K562 (cell line): ENCODE measurements around the gene UBE2J2. TPM values are rescaled to one million over a fixed set of nuclear protein-coding genes. Genes with fewer than 3 reads are reported as not detected.
A peak's percentile ranks its signal among the peaks of the same experiment; 100 is the strongest.

ENCODE experiments used
- ADNP ChIP-seq: fragments of 200-800 bp; sonication (Bioruptor generic); IDR thresholded peaks from 2 replicates; pipeline ENCODE4 v1.6.1; 2016; ENCODE audit warnings: missing genetic modification characterization, missing compliant biosample characterization
- CBX3 ChIP-seq, 2 experiments: IDR thresholded peaks; 1 replicate in 1 of 2; 2 replicates in 1 of 2; pipeline ENCODE4 v1.6.1; 2012; ENCODE audit warnings: inconsistent platforms in 2 of 2, low read length in 2 of 2, borderline replicate concordance in 1 of 2, control low read depth in 1 of 2
- CXXC5 ChIP-seq: fragments of 250-450 bp; sonication (Bioruptor Pico); IDR thresholded peaks from 2 replicates; pipeline ENCODE4 v1.8.0; 2022; ENCODE audit warnings: inconsistent platforms, mild to moderate bottlenecking, moderate library complexity
- ESRRA ChIP-seq: fragments of 450-650 bp; IDR thresholded peaks from 2 replicates; pipeline ENCODE4 v1.6.1; 2014; ENCODE audit warnings: low read depth, mild to moderate bottlenecking, moderate library complexity, borderline replicate concordance
- HNRNPLL ChIP-seq: fragments of 200-400 bp; formaldehyde crosslinking; IDR thresholded peaks from 2 replicates; pipeline ENCODE4 v1.6.1; 2017; ENCODE audit warnings: low read length, low read depth, mild to moderate bottlenecking; ENCODE audit not compliant: poor library complexity, severe bottlenecking
- KAT2B ChIP-seq: IDR thresholded peaks from one replicate; pipeline ENCODE4 v1.6.1; 2012; ENCODE audit warnings: low read depth, mild to moderate bottlenecking, control low read depth, inconsistent platforms, low read length, moderate library complexity
- MITF ChIP-seq: IDR thresholded peaks from 2 replicates; pipeline ENCODE4 v1.6.1; 2014; ENCODE audit warnings: antibody characterized with exemption
- MYC ChIP-seq, 2 experiments: fragments of 250-450 bp in 1 of 2; sonication (Bioruptor Pico) in 1 of 2; IDR thresholded peaks; 2 replicates each; pipeline versions ENCODE4 v1.5.1 to v1.6.1; 2012 to 2021; ENCODE audit warnings: low read depth in 2 of 2, borderline replicate concordance in 1 of 2, improper control_type of control experiment in 1 of 2, low read length in 1 of 2, mild to moderate bottlenecking in 1 of 2, moderate library complexity in 1 of 2
- NFRKB ChIP-seq: fragments of 450-650 bp; IDR thresholded peaks from 2 replicates; pipeline ENCODE4 v1.6.1; 2016; ENCODE audit warnings: low read depth
- RFX5 ChIP-seq: IDR thresholded peaks from 2 replicates; pipeline ENCODE4 v1.6.1; 2011; ENCODE audit warnings: low read depth, mild to moderate bottlenecking, improper control_type of control experiment, low read length
- SOX6 ChIP-seq: fragments of 450-650 bp; IDR thresholded peaks from 2 replicates; pipeline ENCODE4 v1.6.1; 2014; ENCODE audit warnings: mild to moderate bottlenecking
- TAF9B ChIP-seq: fragments of 450-650 bp; IDR thresholded peaks from 2 replicates; pipeline ENCODE4 v1.6.1; 2018; ENCODE audit warnings: mild to moderate bottlenecking; ENCODE audit not compliant: partially characterized antibody
- TCF3 ChIP-seq: sonication (generic); formaldehyde crosslinking; IDR thresholded peaks from 2 replicates; pipeline ENCODE4 v1.4.0; 2020; ENCODE audit warnings: mild to moderate bottlenecking, missing genetic modification reagents
- ZNF280A ChIP-seq: fragments of 450-650 bp; IDR thresholded peaks from 2 replicates; pipeline ENCODE4 v1.6.1; 2018; ENCODE audit warnings: mild to moderate bottlenecking, low read depth; ENCODE audit not compliant: partially characterized antibody
- ZNF407 ChIP-seq: fragments of 450-650 bp; IDR thresholded peaks from 2 replicates; pipeline ENCODE4 v1.6.1; 2016; ENCODE audit warnings: low read depth
- ZNF507 ChIP-seq: conservative IDR thresholded peaks from 2 replicates; pipeline ENCODE4 v1.6.1; 2017; ENCODE audit warnings: missing genetic modification characterization, missing compliant biosample characterization
- ZNF584 ChIP-seq: fragments of 200-800 bp; sonication (Bioruptor generic); IDR thresholded peaks from 2 replicates; pipeline ENCODE4 v1.6.1; 2016; ENCODE audit warnings: low read depth, mild to moderate bottlenecking, missing genetic modification characterization, missing compliant biosample characterization
- polyA plus RNA-seq, 8 experiments: library from polyadenylated mRNA; depleted of rRNA in 4 of 8; stranded (reverse) in 5 of 8; unstranded in 3 of 8; fragments of >200 nt; fragmentation: Nextera tagmentation in 2 of 8; fragmentation: Illumina TruSeq in 1 of 8; extraction: Ambion mirVana in 2 of 8; extraction: Trizol in 1 of 8; gene quantifications; 2 replicates each; pipeline versions ENCODE4 v1.2.1 to v1.2.3, GENCODE V29; 2011 to 2014; ENCODE audit warnings: inconsistent platforms in 1 of 8, missing spikeins in 1 of 8
- total RNA-seq, 7 experiments: library from RNA; depleted of rRNA in 6 of 7; stranded (reverse); fragments of >200 nt in 6 of 7; fragmentation: Illumina TruSeq in 2 of 7; extraction: Trizol in 2 of 7; gene quantifications; 2 replicates each; pipeline versions ENCODE4 v1.2.1 to v1.2.3, GENCODE V29; 2011 to 2021; ENCODE audit warnings: low replicate concordance in 1 of 7

UBE2J2 gene
- total and polyA plus RNA-seq, 9 of the 15 experiments (the other 6 are each of a cell fraction or from before 2014, with no cell fraction given) = 0.93 to 112 (median 75.5) TPM

- no peak for TF ChIP-seq HNRNPLL
- TF ChIP-seq TCF3 (CRISPR knock-in tag) = no peak
- TF ChIP-seq KAT2B = no peak
- no peak for TF ChIP-seq MITF
- no peak for TF ChIP-seq CBX3 (IDR thresholded peaks at IDR 0.05; ENCODE audit: borderline replicate concordance in 1 of 2, low read length in 2 of 2)
- peak; percentile 53; the same call in 1 of the 2 replicates for TF ChIP-seq ZNF584
- no peak for TF ChIP-seq ESRRA
- peak; percentile 90; the same call in 1 of the 2 replicates for TF ChIP-seq MYC (IDR thresholded peaks at IDR 0.05; ENCODE audit: low read depth, low read length)
- TF ChIP-seq MYC (CRISPR knock-in tag; IDR thresholded peaks at IDR 0.05; ENCODE audit: borderline replicate concordance, low read depth) = no peak
- 0 out of 2 replicates have a peak, but pooled peaks have one; percentile 28 for TF ChIP-seq ZNF507 (tag)
- TF ChIP-seq ZNF280A = no peak
- TF ChIP-seq NFRKB = no peak
- no peak for TF ChIP-seq RFX5
- no peak for TF ChIP-seq SOX6
- TF ChIP-seq TAF9B = no peak
- no peak for TF ChIP-seq ZNF407
- no peak for TF ChIP-seq ADNP (tag)
- peak; percentile 86 for TF ChIP-seq CXXC5
Measured at GRCh38 chr1:1232208-1232795, 41.4 kb downstream of the UBE2J2 start, which contains the start of gene B3GALT6 (continued).
